ENCODE results near the gene ERICH2. TPM values are rescaled to one million over a fixed set of nuclear protein-coding genes. Genes with fewer than 3 reads are reported as not detected.

The ERICH2 gene
- total and polyA plus RNA-seq, 7 donors = not detected

DNA sequence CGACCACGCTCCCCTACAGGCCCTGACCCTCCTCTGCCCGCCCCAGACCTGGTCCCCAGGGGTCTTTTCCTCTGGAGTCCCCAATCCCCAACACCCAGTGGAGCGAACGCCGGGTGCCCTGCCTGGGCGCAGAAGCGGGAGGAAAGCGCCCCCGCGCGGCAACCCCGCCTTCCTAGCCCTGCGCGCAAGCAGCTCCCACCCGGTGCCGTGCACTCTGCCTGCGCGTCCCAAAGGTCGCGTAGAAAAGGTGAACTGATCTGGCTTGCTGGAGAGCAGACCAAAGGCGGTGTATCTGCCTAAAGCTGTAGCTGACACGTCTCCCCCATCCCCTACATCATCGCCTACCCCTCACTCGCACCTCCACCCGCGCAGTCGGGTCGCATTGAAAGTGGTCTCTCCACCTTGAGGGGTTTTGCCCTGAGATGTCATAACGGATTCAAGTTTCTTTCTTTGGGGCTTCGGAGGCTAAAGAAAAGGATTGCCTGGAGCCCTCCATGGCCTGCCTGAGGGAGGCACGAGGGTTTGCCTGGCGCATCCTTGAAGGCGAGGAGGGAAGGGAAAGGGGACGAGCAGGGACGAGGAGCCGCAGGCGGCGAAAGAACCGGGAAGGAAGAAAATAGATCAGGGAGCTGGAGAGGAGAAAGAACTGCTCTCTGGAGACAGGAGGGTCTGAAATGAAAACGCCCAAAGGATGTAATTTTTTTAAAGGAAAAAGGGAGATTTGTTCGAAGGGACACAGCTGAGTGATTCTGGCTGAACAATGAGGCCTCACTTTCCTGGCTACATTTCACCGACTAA lies 52.3 kb downstream of the ERICH2 start:
- Histone ChIP-seq H3K27me3 (peaks cover 58 to 96% (median 69%) of the 10 kb centered on the region in 3 donors), H3K36me3 (no peaks in the 10 kb centered on the region), H3K9me3 (no peaks in the 10 kb centered on the region), H3K27ac (no peak overlapping the region), H3K4me3 (peak overlapping the region in 2 of 4 donors; percentile 46 to 48), H3K4me1 (peaks cover 0 to 62% (median 59%) of the 10 kb centered on the region in 4 donors)
- intact Hi-C loops (cut with DNase I) = no loop called here
- 18 to 48% methylated on average over 43 of the region's 43 CpGs for WGBS, 2 donors
- no peak for DNase-seq
- TF ChIP-seq EP300 (IDR thresholded peaks at IDR 0.05) = no peak
- TF ChIP-seq POLR2A (IDR thresholded peaks at IDR 0.05) = no peak
- TF ChIP-seq POLR2AphosphoS5 (IDR thresholded peaks at IDR 0.05) = peak in 1 of 4 donors; percentile 5

DNA sequence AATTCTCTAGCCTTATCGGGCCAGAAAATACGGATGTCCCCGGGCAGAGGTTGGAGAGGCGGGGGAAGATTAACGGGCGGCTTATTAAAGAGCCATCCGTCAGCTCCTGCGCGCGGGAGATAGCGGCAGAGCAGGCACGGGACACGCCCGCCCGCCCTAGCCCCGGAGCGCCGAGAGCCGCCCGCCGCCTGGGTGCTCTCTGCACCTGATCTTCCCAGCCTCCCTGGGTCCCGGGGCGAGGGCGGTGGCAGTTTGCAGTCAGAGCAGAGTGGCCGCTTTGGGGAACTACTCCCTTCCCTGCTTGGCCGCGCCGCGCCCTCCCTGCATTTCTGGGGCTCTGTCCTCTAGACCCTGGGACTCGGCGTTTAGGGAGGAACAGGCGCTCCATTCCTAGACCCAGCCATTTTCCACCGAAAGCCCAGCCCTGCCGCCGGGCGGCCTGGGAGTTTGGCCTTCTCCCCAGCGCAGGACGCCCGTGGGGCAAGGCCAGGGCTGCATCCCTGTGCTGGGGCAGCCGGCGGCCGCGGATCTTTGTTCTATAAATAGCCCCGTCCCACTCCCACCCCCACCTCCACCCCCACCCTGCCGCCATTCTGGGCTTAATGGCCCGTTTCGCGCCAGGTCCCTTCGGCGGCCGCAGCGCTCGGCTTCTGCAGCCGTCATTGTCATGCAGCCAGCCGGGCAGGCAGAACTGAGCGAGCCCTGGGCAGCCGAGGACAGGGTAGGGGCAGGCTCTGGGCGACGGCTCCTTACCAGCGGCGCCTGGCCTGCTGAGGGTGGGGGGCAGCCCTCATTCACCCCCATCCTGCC lies 53.1 kb downstream of the ERICH2 start:
- Histone ChIP-seq H3K27ac (no peak overlapping the region), H3K9me3 (no peaks in the 10 kb centered on the region), H3K27me3 (peaks cover 50 to 91% (median 61%) of the 10 kb centered on the region in 3 donors), H3K4me3 (peak overlapping the region in 3 of 4 donors; percentile 29 to 48 (median 46)), H3K36me3 (no peaks in the 10 kb centered on the region), H3K4me1 (peaks cover 0 to 54% (median 51%) of the 10 kb centered on the region in 4 donors)
- WGBS, 2 donors = 4 to 11% methylated on average over 61 of the region's 61 CpGs
- DNase-seq = no peak
- TF ChIP-seq POLR2AphosphoS5 (IDR thresholded peaks at IDR 0.05) = no peak
- TF ChIP-seq, protein P1, sequence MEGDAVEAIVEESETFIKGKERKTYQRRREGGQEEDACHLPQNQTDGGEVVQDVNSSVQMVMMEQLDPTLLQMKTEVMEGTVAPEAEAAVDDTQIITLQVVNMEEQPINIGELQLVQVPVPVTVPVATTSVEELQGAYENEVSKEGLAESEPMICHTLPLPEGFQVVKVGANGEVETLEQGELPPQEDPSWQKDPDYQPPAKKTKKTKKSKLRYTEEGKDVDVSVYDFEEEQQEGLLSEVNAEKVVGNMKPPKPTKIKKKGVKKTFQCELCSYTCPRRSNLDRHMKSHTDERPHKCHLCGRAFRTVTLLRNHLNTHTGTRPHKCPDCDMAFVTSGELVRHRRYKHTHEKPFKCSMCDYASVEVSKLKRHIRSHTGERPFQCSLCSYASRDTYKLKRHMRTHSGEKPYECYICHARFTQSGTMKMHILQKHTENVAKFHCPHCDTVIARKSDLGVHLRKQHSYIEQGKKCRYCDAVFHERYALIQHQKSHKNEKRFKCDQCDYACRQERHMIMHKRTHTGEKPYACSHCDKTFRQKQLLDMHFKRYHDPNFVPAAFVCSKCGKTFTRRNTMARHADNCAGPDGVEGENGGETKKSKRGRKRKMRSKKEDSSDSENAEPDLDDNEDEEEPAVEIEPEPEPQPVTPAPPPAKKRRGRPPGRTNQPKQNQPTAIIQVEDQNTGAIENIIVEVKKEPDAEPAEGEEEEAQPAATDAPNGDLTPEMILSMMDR (IDR thresholded peaks at IDR 0.05) = no peak
- intact Hi-C loops (cut with DNase I) = no loop called here

DNA sequence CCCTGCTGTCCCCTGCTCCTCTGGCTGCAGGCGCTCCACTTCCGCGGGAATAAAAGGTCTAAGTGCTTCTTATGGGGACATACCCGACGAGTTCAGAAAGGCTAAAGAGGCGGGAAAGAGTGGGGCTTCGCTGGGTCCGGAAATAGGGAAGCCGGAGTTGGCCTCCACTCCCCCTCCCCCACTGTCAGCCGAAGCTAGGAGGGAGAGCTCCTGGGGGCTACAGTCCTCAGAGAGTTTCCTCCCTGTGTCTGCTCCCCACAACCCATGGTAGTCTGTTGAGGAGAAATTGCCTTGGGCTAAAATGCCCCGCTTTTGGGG lies 53.7 kb downstream of the ERICH2 start:
- WGBS, 2 donors = 16 to 30% methylated on average over 11 of the region's 11 CpGs
- Histone ChIP-seq H3K36me3 (no peaks in the 10 kb centered on the region), H3K4me1 (peaks cover 0 to 48% (median 45%) of the 10 kb centered on the region in 4 donors), H3K27ac (no peak overlapping the region), H3K27me3 (peaks cover 45 to 87% (median 56%) of the 10 kb centered on the region in 3 donors), H3K9me3 (no peaks in the 10 kb centered on the region), H3K4me3 (peak overlapping the region in 2 of 4 donors; percentile 46 to 48)
- no peak for DNase-seq
- TF ChIP-seq POLR2AphosphoS5 (IDR thresholded peaks at IDR 0.05) (no peak), EP300 (IDR thresholded peaks at IDR 0.05) (no peak), POLR2A (IDR thresholded peaks at IDR 0.05) (no peak)
- TF ChIP-seq, protein P1 (IDR thresholded peaks at IDR 0.05) = no peak
- intact Hi-C loops (cut with DNase I) = no loop called here

DNA sequence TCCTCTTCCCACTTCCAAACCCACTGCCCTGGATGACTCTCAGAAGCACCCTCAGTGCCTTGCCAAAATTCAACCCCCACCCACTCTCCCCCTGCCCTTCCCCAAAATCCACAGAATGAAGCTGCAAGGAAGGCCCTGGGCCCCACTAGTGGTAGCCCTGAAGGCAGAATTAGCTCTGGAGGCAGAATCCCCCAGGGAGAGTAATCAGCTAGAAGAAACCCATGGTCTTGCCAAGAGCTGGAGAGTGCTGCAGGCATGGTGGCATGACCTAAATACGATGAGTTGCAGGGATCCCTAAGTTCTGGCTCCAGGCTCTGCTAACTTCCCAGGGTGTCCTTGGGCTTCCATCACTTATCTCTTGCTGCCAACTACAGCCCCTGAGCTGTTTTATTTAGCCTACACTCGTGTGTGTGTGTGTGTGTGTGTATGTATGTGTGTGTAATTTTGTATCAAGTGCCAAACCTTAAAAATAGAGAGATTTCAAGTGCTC lies 54.4 kb downstream of the ERICH2 start:
- WGBS, 2 donors = 61 to 63% methylated on average over 2 of the region's 2 CpGs
- Histone ChIP-seq H3K27me3 (peaks cover 38 to 83% (median 49%) of the 10 kb centered on the region in 3 donors), H3K36me3 (no peaks in the 10 kb centered on the region), H3K9me3 (no peaks in the 10 kb centered on the region), H3K4me1 (peaks cover 0 to 45% (median 44%) of the 10 kb centered on the region in 4 donors), H3K27ac (no peak overlapping the region), H3K4me3 (no peak overlapping the region)
- no peak for DNase-seq
- intact Hi-C loops (cut with DNase I) = no loop called here
- TF ChIP-seq POLR2AphosphoS5 (IDR thresholded peaks at IDR 0.05) = no peak
- TF ChIP-seq, protein P1 (IDR thresholded peaks at IDR 0.05) = no peak
- no peak for TF ChIP-seq POLR2A (IDR thresholded peaks at IDR 0.05)
- TF ChIP-seq EP300 (IDR thresholded peaks at IDR 0.05) = no peak

All from sigmoid colon (tissue), 7 donors.